ENCODE results near the gene UNC13B.

DNA sequence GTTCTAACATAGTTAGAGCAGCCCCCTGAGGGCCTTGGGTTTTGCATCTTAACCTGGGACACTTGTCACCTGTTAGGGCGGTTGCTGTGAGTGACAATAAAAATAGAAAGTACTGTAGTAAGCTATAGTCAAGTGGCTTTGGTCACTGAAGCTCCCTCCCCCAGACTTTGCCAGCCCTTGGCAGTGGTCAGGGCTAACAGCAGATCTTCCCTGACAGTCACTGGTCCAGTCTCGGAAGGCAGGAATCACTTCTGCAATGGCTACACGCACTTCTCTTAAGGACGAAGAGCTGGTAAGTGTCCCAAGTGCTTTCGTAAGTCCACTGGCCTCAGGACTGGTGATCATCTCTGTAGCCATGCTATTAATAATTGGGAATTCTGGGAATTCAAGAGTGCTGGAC lies 213.1 kb downstream of the UNC13B start:
- TF ChIP-seq, protein P1, sequence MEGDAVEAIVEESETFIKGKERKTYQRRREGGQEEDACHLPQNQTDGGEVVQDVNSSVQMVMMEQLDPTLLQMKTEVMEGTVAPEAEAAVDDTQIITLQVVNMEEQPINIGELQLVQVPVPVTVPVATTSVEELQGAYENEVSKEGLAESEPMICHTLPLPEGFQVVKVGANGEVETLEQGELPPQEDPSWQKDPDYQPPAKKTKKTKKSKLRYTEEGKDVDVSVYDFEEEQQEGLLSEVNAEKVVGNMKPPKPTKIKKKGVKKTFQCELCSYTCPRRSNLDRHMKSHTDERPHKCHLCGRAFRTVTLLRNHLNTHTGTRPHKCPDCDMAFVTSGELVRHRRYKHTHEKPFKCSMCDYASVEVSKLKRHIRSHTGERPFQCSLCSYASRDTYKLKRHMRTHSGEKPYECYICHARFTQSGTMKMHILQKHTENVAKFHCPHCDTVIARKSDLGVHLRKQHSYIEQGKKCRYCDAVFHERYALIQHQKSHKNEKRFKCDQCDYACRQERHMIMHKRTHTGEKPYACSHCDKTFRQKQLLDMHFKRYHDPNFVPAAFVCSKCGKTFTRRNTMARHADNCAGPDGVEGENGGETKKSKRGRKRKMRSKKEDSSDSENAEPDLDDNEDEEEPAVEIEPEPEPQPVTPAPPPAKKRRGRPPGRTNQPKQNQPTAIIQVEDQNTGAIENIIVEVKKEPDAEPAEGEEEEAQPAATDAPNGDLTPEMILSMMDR (IDR thresholded peaks at IDR 0.05; ENCODE audit: low read length): no peak
- TF ChIP-seq EZH2 (IDR thresholded peaks at IDR 0.05; ENCODE audit: borderline replicate concordance, low read length): no peak

Measured in OCI-LY1 (cell line).